B cell (primary cell): ENCODE results near the gene DCDC1. TPM values are rescaled to one million over a fixed set of nuclear protein-coding genes. Genes with fewer than 3 reads are reported as not detected.

Experiments used
- ATAC-seq: fragments of 200-7000 bp; cut with Tn5 transposase; one replicate; pipeline ENCODE4 v1.10.0; 2021; ENCODE audit warnings: low read depth, mild to moderate bottlenecking, moderate number of reproducible peaks, moderate library complexity
- CTCF ChIA-PET: fragments of 350-600 bp; sonication (Branson Sonifier 250); formaldehyde crosslinking; loops from one replicate; lab custom pipeline; 2021; ENCODE audit warnings: antibody characterized with exemption, inconsistent platforms; lab: Charles Lee
- POLR2A ChIA-PET: fragments of 350-600 bp; sonication (Branson Sonifier 250); formaldehyde crosslinking; loops from one replicate; lab custom pipeline; 2021; ENCODE audit warnings: antibody characterized with exemption; lab: Charles Lee
- DNase-seq: peaks from one replicate; pipeline ENCODE4 v3.0.0; 2013
- H2AFZ ChIP-seq: 2 replicates; pipeline ENCODE4 v1.6.1; 2012; ENCODE audit warnings: mild to moderate bottlenecking, low read depth, low read length; ENCODE audit not compliant: insufficient read depth, poor library complexity, severe bottlenecking
- H3K27ac ChIP-seq, 2 donors: 1 replicate in 1 of 2; 2 replicates in 1 of 2; pipeline ENCODE4 v1.5.1; 2012 to 2013; ENCODE audit warnings: low read length in 2 of 2, mild to moderate bottlenecking in 2 of 2, moderate library complexity in 1 of 2
- H3K27me3 ChIP-seq, 4 experiments: fragments of 200-600 bp in 1 of 4; sonication (generic) in 1 of 4; replicated peaks in 1 of 4; 1 replicate in 2 of 4; 2 replicates in 2 of 4; pipeline versions ENCODE4 v1.6.1 to v1.7.0; 2013 to 2016; ENCODE audit warnings: low read length in 3 of 4, mild to moderate bottlenecking in 2 of 4, mixed read lengths in 1 of 4, moderate library complexity in 1 of 4; ENCODE audit not compliant: insufficient read depth in 4 of 4, control insufficient read depth in 3 of 4; ENCODE audit errors: control extremely low read depth in 1 of 4
- H3K36me3 ChIP-seq, 2 experiments: replicated peaks in 1 of 2; 1 replicate in 1 of 2; 2 replicates in 1 of 2; pipeline versions ENCODE4 v1.6.1 to v1.7.1; 2013; ENCODE audit warnings: low read length in 1 of 2; ENCODE audit not compliant: insufficient read depth in 2 of 2, control insufficient read depth in 1 of 2; ENCODE audit errors: control extremely low read depth in 1 of 2, extremely low read depth in 1 of 2
- H3K4me1 ChIP-seq, 2 donors: fragments of 200-600 bp in 1 of 2; sonication (generic) in 1 of 2; 1 replicate in 1 of 2; 2 replicates in 1 of 2; pipeline versions ENCODE4 v1.5.1 to v1.6.1; 2013 to 2017; ENCODE audit warnings: low read length in 2 of 2; ENCODE audit not compliant: control insufficient read depth in 2 of 2, insufficient read depth in 2 of 2
- H3K4me2 ChIP-seq: replicated peaks from 2 replicates; pipeline ENCODE3; 2012; ENCODE audit warnings: mild to moderate bottlenecking, low read depth, low read length; ENCODE audit not compliant: poor library complexity, severe bottlenecking
- H3K4me3 ChIP-seq, 5 experiments: fragments of 200-600 bp in 1 of 5; sonication (generic) in 1 of 5; 1 replicate in 3 of 5; 2 replicates in 2 of 5; pipeline versions ENCODE4 v1.5.1 to v1.7.0; 2011 to 2016; ENCODE audit warnings: low read length in 4 of 5, mild to moderate bottlenecking in 4 of 5, low read depth in 2 of 5, control low read depth in 1 of 5, moderate library complexity in 1 of 5; ENCODE audit not compliant: insufficient read depth in 1 of 5; ENCODE audit errors: control extremely low read depth in 1 of 5, extremely low read depth in 1 of 5
- H3K79me2 ChIP-seq: fragments of 200-600 bp; sonication (generic); one replicate; pipeline ENCODE4 v1.6.0; 2016; ENCODE audit warnings: low read length; ENCODE audit not compliant: control insufficient read depth, insufficient read depth
- H3K9ac ChIP-seq: fragments of 200-600 bp; sonication (generic); 2 replicates; pipeline ENCODE4 v1.6.1; 2017; ENCODE audit warnings: mild to moderate bottlenecking, low read length, moderate library complexity
- H3K9me3 ChIP-seq, 3 donors: one replicate each; pipeline versions ENCODE4 v1.6.1 to v1.7.1; 2013; ENCODE audit warnings: low read length in 2 of 3; ENCODE audit not compliant: control insufficient read depth in 2 of 3, insufficient read depth in 1 of 3; ENCODE audit errors: control extremely low read depth in 1 of 3
- H4K20me1 ChIP-seq: 2 replicates; pipeline ENCODE4 v1.6.0; 2012; ENCODE audit warnings: mild to moderate bottlenecking, low read length; ENCODE audit not compliant: insufficient read depth, control insufficient read depth, poor library complexity, severe bottlenecking
- H3K27ac Mint-ChIP-seq: one replicate; pipeline ENCODE4 v1.8.0; 2021; ENCODE audit warnings: mixed read lengths
- H3K27me3 Mint-ChIP-seq: one replicate; pipeline ENCODE4 v1.8.0; 2021; ENCODE audit warnings: mixed read lengths
- H3K4me1 Mint-ChIP-seq: one replicate; pipeline ENCODE4 v1.8.0; 2021; ENCODE audit warnings: mixed read lengths
- H3K4me3 Mint-ChIP-seq: one replicate; pipeline ENCODE4 v1.8.0; 2021; ENCODE audit warnings: mixed read lengths
- H3K9me3 Mint-ChIP-seq: one replicate; pipeline ENCODE4 v1.8.0; 2022; ENCODE audit warnings: mixed read lengths; ENCODE audit not compliant: insufficient read depth
- EZH2 ChIP-seq: IDR thresholded peaks from 2 replicates; pipeline ENCODE4 v1.6.1; 2012; ENCODE audit warnings: borderline replicate concordance, low read depth, mild to moderate bottlenecking, moderate library complexity, low read length; ENCODE audit not compliant: insufficient read depth, poor library complexity, severe bottlenecking
- WGBS: methylation state at CpG from one replicate; pipeline ENCODE4 v1.1.5; 2013; ENCODE audit warnings: missing lambda C conversion rate; ENCODE audit not compliant: insufficient coverage; 5-methylcytosine and 5-hydroxymethylcytosine counted together
- intact Hi-C: fragments of 100-400 bp; cut with micrococcal nuclease; formaldehyde crosslinking; loops from one replicate; pipeline ENCODE4 v1.10.0; 2022
- polyA plus RNA-seq: library from polyadenylated mRNA; depleted of rRNA; stranded (reverse); fragments of >200 nt; gene quantifications from 2 replicates; pipeline ENCODE4 v1.2.3, GENCODE V29; 2012
- total RNA-seq, 2 donors: library from RNA; stranded (reverse); fragments of 120-200 nt in 1 of 2; gene quantifications; 1 replicate in 1 of 2; 2 replicates in 1 of 2; pipeline versions ENCODE4 v1.2.3 to v1.2.4, GENCODE V29; 2013 to 2022
- TF ChIP-seq, protein P1 (sequence below): fragments of 200-600 bp; IDR thresholded peaks from one replicate; pipeline ENCODE4 v1.8.0; 2022; ENCODE audit warnings: antibody characterized with exemption, mild to moderate bottlenecking

Gene DCDC1
- total and polyA plus RNA-seq, 2 donors (not counting 1 experiment from before 2014, with no cell fraction given), result not detected

- Histone ChIP-seq H3K27me3 (no peaks in the 10 kb centered on the region), H2AFZ (no peak overlapping the region), H3K9ac (no peak overlapping the region), H3K9me3 (no peaks in the 10 kb centered on the region), H3K79me2 (no peaks in the 10 kb centered on the region), H3K4me3 (no peak overlapping the region), H3K4me2 (no peak overlapping the region), H3K4me1 (no peaks in the 10 kb centered on the region), H3K36me3 (no peaks in the 10 kb centered on the region), H3K27ac (no peak overlapping the region), H4K20me1 (no peaks in the 10 kb centered on the region)
- no peak overlapping the region for H3K27ac Mint-ChIP-seq
- intact Hi-C loops, result no loop called here
- ATAC-seq (no peak), DNase-seq (no peak)
- no CpG with 5 or more reads among the region's 1 CpG for WGBS
- CTCF ChIA-PET, result no interaction called here
- POLR2A ChIA-PET, result no interaction called here
- H3K9me3 Mint-ChIP-seq, result no peaks in the 10 kb centered on the region
- H3K27me3 Mint-ChIP-seq, result no peaks in the 10 kb centered on the region
- TF ChIP-seq EZH2, result no peak
- TF ChIP-seq, protein P1, sequence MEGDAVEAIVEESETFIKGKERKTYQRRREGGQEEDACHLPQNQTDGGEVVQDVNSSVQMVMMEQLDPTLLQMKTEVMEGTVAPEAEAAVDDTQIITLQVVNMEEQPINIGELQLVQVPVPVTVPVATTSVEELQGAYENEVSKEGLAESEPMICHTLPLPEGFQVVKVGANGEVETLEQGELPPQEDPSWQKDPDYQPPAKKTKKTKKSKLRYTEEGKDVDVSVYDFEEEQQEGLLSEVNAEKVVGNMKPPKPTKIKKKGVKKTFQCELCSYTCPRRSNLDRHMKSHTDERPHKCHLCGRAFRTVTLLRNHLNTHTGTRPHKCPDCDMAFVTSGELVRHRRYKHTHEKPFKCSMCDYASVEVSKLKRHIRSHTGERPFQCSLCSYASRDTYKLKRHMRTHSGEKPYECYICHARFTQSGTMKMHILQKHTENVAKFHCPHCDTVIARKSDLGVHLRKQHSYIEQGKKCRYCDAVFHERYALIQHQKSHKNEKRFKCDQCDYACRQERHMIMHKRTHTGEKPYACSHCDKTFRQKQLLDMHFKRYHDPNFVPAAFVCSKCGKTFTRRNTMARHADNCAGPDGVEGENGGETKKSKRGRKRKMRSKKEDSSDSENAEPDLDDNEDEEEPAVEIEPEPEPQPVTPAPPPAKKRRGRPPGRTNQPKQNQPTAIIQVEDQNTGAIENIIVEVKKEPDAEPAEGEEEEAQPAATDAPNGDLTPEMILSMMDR, result no peak
- H3K4me1 Mint-ChIP-seq, result no peaks in the 10 kb centered on the region
- no peak overlapping the region for H3K4me3 Mint-ChIP-seq
These were observed 299.9 kb downstream of the DCDC1 start for GRCh38 chr11:31069447-31070205.

DNA sequence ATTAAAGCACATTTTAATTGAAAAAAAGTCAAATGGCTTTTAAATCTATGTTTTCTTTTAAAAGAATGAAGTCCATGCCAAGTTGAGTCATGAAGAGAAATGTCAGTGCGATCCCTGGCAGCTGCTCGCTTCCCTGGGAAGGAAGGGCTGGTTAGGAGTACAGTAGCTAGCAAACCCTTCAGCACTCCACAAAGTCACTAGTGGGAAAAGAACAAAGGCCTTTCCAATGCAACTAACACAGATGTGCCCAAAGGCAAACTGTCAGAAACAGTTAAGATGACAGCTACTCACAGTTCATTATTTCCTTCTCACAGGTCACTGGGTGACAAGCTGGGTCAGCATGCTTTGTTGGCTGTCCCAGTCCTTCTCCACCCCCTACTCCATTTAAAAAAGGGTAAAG, 308.7 kb downstream of the DCDC1 start:
- Mint-ChIP-seq H3K27me3 (no peaks in the 10 kb centered on the region), H3K4me3 (no peak overlapping the region), H3K27ac (no peak overlapping the region), H3K4me1 (no peaks in the 10 kb centered on the region), H3K9me3 (no peaks in the 10 kb centered on the region)
- Histone ChIP-seq H3K4me2 (no peak overlapping the region), H3K27me3 (no peaks in the 10 kb centered on the region), H2AFZ (no peak overlapping the region), H3K4me1 (no peaks in the 10 kb centered on the region), H3K79me2 (no peaks in the 10 kb centered on the region), H3K27ac (no peak overlapping the region), H3K9me3 (no peaks in the 10 kb centered on the region), H3K4me3 (no peak overlapping the region), H3K36me3 (no peaks in the 10 kb centered on the region), H3K9ac (no peak overlapping the region), H4K20me1 (no peaks in the 10 kb centered on the region)
- intact Hi-C loops, result no loop called here
- no peak for TF ChIP-seq EZH2
- TF ChIP-seq, protein P1, result no peak
- DNase-seq (no peak), ATAC-seq (no peak)
- CTCF ChIA-PET, result no interaction called here
- POLR2A ChIA-PET, result no interaction called here
- WGBS, result no CpG with 5 or more reads among the region's 2 CpGs
